ENCODE measurements around the gene VSX2. TPM values are rescaled to one million over a fixed set of nuclear protein-coding genes. Genes with fewer than 3 reads are reported as not detected.

Gene VSX2
- total RNA-seq, 2 donors from 2014 or later, result not detected

- no peaks in the 10 kb centered on the region for H3K4me1 ChIP-seq
- 70 to 85% methylated on average over 3 of the region's 3 CpGs for WGBS, 2 donors
- no peaks in the 10 kb centered on the region for H3K27me3 ChIP-seq
- DNase-seq, result no peak
- H3K27ac ChIP-seq, result no peak overlapping the region
- no peak overlapping the region for H3K4me3 ChIP-seq
- no peak for TF ChIP-seq POLR2A (IDR thresholded peaks at IDR 0.05)
- no peak for TF ChIP-seq CTCF (IDR thresholded peaks at IDR 0.05)
- intact Hi-C loops (cut with DNase I), result no loop called here
- ATAC-seq, result no peak
- H3K36me3 ChIP-seq (replicated peaks in 1 of 2; ENCODE audit: insufficient read depth in 1 of 2, low read depth in 2 of 2), result no peaks in the 10 kb centered on the region
- no peaks in the 10 kb centered on the region for H3K9me3 ChIP-seq
Observed at GRCh38 chr14:74207943-74208342, 31.3 kb upstream of the VSX2 start.

GRCh38 chr14:74208642-74209041 lies 30.6 kb upstream of the VSX2 start:
- Histone ChIP-seq H3K36me3 (replicated peaks in 1 of 2; ENCODE audit: insufficient read depth in 1 of 2, low read depth in 2 of 2) (no peaks in the 10 kb centered on the region), H3K4me1 (no peaks in the 10 kb centered on the region), H3K27ac (no peak overlapping the region), H3K9me3 (no peaks in the 10 kb centered on the region), H3K27me3 (no peaks in the 10 kb centered on the region), H3K4me3 (no peak overlapping the region)
- intact Hi-C loops (cut with DNase I), result no loop called here
- DNase-seq (no peak), ATAC-seq (no peak)
- WGBS, 2 donors, result 59 to 72% methylated on average over 8 of the region's 8 CpGs
- TF ChIP-seq POLR2A (IDR thresholded peaks at IDR 0.05), result no peak
- TF ChIP-seq CTCF (IDR thresholded peaks at IDR 0.05), result no peak

- intact Hi-C loops (cut with DNase I), result no loop called here
- DNase-seq, result no peak
- ATAC-seq, result no peak
- H3K4me3 ChIP-seq, result no peak overlapping the region
- H3K9me3 ChIP-seq, result no peaks in the 10 kb centered on the region
- no peak for TF ChIP-seq CTCF (IDR thresholded peaks at IDR 0.05)
- no peak for TF ChIP-seq POLR2A (IDR thresholded peaks at IDR 0.05)
- H3K36me3 ChIP-seq (replicated peaks in 1 of 2; ENCODE audit: insufficient read depth in 1 of 2, low read depth in 2 of 2), result no peaks in the 10 kb centered on the region
- no peak overlapping the region for H3K27ac ChIP-seq
- WGBS, 2 donors, result 88 to 98% methylated on average over 4 to 6 of the region's 6 CpGs
- H3K4me1 ChIP-seq, result no peaks in the 10 kb centered on the region
- H3K27me3 ChIP-seq, result no peaks in the 10 kb centered on the region
Observed at GRCh38 chr14:74211945-74212580, 27.2 kb upstream of the VSX2 start.

- H3K36me3 ChIP-seq (replicated peaks in 1 of 2; ENCODE audit: insufficient read depth in 1 of 2, low read depth in 2 of 2), result no peaks in the 10 kb centered on the region
- H3K4me3 ChIP-seq, result no peak overlapping the region
- WGBS, 2 donors, result 59 to 75% methylated on average over 10 to 21 of the region's 21 CpGs
- H3K4me1 ChIP-seq, result peaks cover 8% of the 10 kb centered on the region
- TF ChIP-seq POLR2A (IDR thresholded peaks at IDR 0.05), result no peak
- TF ChIP-seq CTCF (IDR thresholded peaks at IDR 0.05), result no peak
- ATAC-seq (no peak), DNase-seq (no peak)
- no peak overlapping the region for H3K27ac ChIP-seq
- H3K27me3 ChIP-seq, result peaks cover 0 to 10% of the 10 kb centered on the region in 2 donors
- intact Hi-C loops (cut with DNase I), result no loop called here
- no peaks in the 10 kb centered on the region for H3K9me3 ChIP-seq
Observed at GRCh38 chr14:74213907-74214803, 25.1 kb upstream of the VSX2 start.

All from body of pancreas (tissue), 4 donors.